ENCODE results near the gene CA4.
"Not testable (repeated sequence)": the region's sequence is repeated elsewhere in the genome, so short reads cannot be mapped to it uniquely, and the experiment has no call there.

CA4 gene

DNA sequence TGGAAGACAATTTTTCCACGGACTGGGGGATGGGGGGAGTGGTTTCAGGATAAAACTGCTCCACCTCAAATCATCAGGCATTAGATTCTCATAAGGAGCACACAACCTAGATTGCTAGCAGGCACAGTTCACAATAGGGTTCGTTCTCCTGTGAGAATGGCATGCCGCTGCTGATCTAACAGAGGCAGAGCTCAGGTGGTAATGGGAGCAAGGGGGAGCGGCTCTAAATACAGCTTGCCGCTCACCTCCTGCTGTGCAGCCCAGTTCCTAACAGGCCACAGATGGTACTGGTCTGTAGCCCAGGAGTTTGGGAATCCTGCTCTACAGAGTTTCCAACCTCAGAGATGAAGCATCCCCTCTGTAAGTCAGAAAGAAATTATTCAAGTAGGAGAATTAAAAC lies 27.0 kb downstream of the CA4 start:
- DNase-seq = not testable (repeated sequence)

DNA sequence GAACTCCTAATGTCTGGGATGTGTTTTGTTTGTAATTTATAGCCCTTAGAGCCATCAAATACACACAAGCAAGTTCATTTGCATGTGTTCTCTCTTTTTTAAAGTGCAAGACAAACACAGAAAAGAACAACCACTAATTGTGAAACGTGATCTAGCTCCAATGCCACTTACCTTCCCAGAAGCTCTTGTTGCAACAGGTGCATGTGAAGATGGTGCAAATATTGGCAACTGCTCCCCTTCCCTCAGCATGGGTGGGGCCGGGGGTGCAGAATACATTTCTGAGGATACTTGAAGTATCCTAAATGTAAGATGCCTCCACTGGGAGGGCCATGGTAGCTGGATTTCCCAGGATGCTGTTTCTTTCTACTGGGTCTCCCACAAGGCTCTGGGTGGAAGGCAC lies 28.4 kb downstream of the CA4 start:
- not testable (repeated sequence) for DNase-seq

DNA sequence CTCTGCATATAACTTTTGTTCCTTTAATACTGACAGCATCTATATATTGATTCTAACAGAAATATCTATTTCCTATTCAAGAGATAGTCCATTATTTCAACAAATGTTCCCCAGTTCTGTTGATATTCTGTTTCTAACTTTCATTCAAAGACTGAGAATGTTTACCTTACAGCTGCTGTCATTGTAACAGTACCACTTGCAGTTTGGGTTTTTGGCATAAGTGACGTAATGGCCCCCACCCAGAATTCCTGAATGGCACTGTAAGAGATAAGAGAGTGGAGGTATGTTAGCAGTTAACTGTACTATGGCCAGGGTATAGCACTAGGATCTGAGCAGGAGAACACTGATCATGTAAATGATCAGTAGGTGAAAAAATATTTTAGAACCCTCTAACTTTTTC lies 30.6 kb downstream of the CA4 start:
- not testable (repeated sequence) for DNase-seq

DNA sequence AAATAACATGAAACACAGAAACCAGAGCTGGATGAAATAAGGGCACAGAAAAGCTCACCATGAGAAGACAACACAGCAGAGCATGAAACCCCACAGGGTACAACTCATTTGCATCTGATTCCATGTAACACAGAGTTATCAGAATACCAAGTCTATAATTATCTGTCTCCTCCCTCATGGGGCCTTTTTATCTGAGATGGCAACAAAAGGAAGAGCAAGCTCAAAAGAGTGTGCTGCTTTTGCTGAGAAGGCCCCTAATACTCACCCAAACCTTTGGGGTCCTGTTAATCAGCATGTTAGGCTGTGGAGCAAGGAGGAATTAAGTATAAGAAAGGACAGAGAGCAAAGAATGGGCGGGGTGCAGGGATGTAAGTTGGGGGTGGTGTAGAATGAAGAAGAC lies 36.6 kb downstream of the CA4 start:
- not testable (repeated sequence) for DNase-seq

DNA sequence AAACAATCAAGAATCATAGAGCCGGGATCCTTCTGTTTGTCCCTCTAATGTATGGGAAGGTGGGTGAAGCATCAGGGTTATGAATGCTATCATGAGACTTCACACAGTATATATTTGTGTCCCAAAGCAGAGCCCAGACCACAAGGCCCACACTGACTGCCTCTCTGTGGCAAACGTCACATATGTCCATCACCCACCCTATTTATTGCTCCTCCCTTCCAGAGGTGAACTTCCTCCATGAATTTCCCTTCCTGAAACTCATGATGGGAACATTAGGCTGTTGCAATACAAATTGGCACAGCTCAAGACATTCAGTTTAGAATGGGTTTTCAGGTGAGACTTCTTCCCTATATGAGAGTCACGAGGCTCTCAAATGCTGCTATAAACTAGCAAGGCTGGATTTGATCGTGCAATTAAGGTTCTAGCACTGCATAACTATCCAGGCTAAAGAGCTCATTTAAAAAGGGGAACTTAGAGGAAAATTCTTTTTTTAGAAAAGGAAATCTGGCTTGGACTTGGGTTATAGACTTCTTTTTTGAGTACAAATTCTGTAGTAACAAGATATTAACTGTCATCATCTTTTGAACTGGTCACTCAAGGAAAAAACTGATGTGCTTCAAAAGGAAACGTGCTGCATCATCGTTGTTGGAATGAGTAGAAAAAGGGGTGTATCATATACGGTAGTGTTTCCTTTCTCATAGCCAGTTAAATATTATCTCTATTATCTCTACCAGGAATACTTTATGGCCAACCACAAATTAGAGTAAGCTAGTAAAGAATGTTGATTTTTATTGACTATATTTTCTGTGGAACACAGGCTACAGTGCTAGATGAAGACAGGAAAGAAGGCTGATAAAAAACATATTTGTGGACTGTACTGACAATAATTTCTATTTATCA lies 37.3 kb downstream of the CA4 start:
- DNase-seq = peak; percentile 73 to 93 (median 90)

DNA sequence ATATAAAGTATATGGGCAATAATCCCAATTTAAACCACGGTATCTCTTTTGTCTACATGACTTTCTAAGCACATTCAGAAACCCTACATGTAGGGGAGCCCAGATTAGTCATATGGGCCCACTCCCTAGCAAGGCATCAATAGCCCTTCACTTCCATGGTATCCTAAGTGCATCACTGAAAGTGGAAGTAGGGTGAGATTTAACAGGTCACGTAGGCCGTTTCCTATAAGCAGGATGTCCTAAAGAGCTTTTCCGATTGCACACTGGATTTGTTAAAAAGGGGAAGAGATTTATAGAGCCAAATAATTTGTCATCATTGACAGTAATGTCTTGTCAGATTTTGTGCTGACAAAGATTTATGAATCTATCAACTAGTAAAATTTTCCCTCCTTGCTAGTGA lies 39.0 kb downstream of the CA4 start:
- DNase-seq = peak; percentile 69 to 94 (median 83)

DNA sequence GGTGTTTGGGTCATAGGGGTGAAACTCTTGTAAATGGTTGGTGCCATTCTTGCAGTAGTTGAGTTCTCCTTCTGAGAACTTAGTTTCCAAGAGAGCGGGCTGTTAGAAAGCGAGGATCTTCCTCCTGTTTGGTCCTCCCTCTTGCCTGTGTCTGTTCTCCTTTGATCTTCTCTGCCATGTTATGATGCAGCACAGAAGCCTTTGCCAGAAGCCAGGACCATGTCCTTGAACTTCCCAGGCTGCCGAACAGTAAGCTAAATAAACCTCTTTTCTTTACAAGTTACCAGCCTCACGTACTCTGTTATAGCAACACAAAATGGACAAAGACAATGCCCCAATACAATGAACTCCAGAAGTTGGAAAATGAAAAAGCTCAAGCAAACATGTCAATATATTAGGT lies 40.3 kb downstream of the CA4 start:
- DNase-seq = not testable (repeated sequence)

DNA sequence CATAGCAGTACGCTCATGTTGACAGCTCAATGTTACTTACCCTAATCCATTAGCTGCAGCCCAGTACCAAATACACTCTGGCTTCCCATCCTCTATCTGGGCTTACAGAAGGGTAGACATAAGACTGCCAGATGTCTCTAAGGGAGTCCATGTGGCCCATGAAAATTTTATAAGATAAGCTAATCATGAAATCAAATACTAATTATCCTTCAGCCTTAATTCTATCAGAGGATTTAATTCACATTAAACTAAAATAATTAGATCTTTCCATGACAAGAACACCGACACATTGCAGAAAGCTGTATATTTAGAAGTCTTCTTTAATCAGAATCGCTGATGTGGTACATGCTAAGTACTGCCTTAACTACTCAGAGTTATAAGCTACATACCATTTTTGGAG lies 43.3 kb downstream of the CA4 start:
- DNase-seq = not testable (repeated sequence)

DNA sequence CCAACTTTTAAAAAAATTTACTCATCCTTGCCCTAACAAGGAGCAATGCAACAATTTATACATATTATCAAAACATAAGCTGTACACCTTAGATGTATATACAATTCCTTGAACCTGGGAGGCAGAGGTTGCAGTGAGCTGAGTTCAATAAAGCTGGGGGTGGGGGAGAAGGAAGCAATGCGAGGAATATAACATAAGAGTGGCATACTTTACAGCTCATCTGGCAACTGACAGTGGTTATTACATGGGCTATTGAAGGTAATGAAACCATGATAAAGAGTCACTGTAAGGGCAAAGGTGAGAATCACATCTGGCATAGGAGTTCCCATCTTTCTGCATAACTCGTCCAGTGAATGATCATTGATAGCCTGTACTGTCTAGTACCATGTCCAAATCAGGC lies 43.7 kb downstream of the CA4 start:
- DNase-seq = no peak

DNA sequence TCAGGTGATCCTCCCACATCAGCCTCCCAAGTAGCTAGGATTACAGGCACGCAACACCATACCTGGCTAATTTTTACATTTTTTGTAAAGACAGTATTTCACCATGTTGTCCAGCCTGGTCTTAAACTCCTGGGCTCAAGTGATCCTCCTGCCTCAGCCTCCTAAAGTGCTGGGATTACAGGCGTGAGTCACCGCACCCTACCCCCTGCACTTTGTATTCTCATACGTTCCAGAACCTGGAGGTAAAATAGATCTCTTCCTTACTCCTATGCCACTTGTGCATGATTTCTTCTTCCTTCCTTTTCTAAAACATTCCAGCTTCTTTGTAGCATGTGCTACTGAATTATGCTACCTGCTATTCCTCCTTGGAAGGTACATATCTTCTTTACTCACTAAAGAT lies 44.4 kb downstream of the CA4 start:
- not testable (repeated sequence) for DNase-seq

DNA sequence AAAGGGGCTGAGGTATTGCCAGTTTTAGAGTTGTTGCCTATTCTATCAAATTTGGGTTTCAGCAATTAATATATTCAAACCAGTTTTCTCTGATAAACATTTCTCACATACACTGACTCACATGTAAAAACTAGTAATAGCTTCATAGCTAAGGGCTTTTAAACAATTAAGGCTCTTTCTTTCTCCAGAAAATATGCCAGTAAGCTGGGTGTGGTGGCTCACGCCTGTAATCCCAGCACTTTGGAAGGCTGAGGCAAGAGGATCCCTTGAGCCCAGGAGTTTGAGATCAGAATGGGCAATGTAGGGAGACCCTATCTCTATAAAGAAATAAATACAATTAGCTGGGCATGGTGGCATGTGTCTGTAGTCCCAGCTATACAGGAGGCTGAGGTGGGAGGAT lies 48.9 kb downstream of the CA4 start:
- DNase-seq = not testable (repeated sequence)

DNA sequence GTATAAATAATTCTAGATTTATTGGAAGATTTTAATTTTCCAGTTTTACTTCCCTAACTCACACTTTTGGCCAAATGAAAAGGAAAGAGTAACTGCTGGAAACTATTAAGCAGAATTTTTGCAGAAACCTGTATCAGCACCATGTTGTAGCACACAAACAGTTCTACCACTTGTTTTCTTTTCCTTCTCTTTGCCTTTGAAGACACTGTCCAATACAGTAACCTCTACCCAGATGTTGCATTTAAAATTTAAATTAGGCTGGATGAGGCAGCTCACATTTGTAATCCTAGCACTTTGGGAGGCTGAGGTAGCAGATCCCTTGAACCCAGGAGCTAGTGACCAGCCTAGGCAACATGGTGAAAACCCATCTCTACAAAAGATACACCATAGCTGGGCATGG lies 56.0 kb downstream of the CA4 start:
- not testable (repeated sequence) for DNase-seq

DNA sequence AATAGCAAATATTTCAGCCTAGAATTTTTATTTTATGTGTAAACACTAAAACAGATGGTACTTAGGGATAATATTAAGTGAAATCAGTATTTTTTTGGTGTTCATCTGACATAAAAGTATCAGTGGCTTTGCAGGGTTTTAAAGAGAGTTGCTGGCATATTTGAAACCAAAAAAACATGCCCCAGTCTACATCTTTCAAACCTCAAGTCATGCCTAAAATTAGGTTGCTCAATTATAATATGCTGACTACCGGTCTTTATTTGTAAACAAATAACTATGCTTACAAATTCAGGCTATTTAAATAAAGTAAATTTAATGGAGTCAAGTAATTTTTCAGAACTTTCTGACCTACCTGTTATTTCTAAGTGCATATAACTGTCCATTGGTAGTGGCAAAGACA lies 58.5 kb downstream of the CA4 start:
- not testable (repeated sequence) for DNase-seq

Data from suppressor macrophage treated with lipopolysaccharide for 1 hour (primary cell).